T-cell (primary cell): ENCODE data around the gene PARP4. TPM values are rescaled to one million over a fixed set of nuclear protein-coding genes. Genes with fewer than 3 reads are reported as not detected.

Experiments used
- ATAC-seq, 4 experiments: fragments of 200-7000 bp in 3 of 4; fragments of 150-1000 bp in 1 of 4; cut with Tn5 transposase; replicated peaks in 1 of 4; 1 replicate in 3 of 4; 2 replicates in 1 of 4; pipeline ENCODE4 v1.10.0; 2021; ENCODE audit warnings: moderate library complexity in 3 of 4, mild to moderate bottlenecking in 2 of 4, moderate number of reproducible peaks in 1 of 4
- CTCF ChIA-PET, 2 donors: fragments of 300-600 bp; sonication (Branson Sonifier 250); formaldehyde crosslinking; loops; one replicate each; lab custom pipeline; 2022; ENCODE audit warnings: antibody characterized with exemption in 2 of 2; lab: Charles Lee
- POLR2A ChIA-PET, 2 donors: fragments of 300-600 bp; sonication (Branson Sonifier 250); formaldehyde crosslinking; loops; one replicate each; lab custom pipeline; 2022; ENCODE audit warnings: antibody characterized with exemption in 2 of 2; lab: Charles Lee
- DNase-seq, 35 experiments: peaks; one replicate each; pipeline versions ENCODE4 v3.0.0 to v3.0.0-alpha.2; 2013 to 2023
- H3K27ac ChIP-seq: one replicate; pipeline ENCODE4 v1.5.1; 2013; ENCODE audit warnings: low read length
- H3K27me3 ChIP-seq, 2 experiments: replicated peaks in 1 of 2; 1 replicate in 1 of 2; 2 replicates in 1 of 2; pipeline versions ENCODE4 v1.6.1 to v1.7.0; 2013; ENCODE audit warnings: low read length in 1 of 2, mixed read lengths in 1 of 2; ENCODE audit not compliant: control insufficient read depth in 2 of 2, insufficient read depth in 2 of 2; ENCODE audit errors: extremely low read depth in 1 of 2
- H3K36me3 ChIP-seq, 2 donors: 1 replicate in 1 of 2; 2 replicates in 1 of 2; pipeline versions ENCODE4 v1.6.1 to v1.7.0; 2013; ENCODE audit warnings: low read length in 1 of 2; ENCODE audit not compliant: control insufficient read depth in 2 of 2, insufficient read depth in 1 of 2; ENCODE audit errors: extremely low read depth in 1 of 2
- H3K4me1 ChIP-seq, 2 experiments: 1 replicate in 1 of 2; 2 replicates in 1 of 2; pipeline versions ENCODE4 v1.6.1 to v1.7.0; 2013; ENCODE audit warnings: low read length in 2 of 2, mixed read lengths in 1 of 2; ENCODE audit not compliant: insufficient read depth in 2 of 2, control insufficient read depth in 1 of 2; ENCODE audit errors: extremely low read depth in 1 of 2
- H3K4me3 ChIP-seq, 2 donors: 1 replicate in 1 of 2; 2 replicates in 1 of 2; pipeline versions ENCODE4 v1.5.1 to v1.7.0; 2013; ENCODE audit warnings: mild to moderate bottlenecking in 2 of 2, low read length in 1 of 2, moderate library complexity in 1 of 2; ENCODE audit not compliant: control insufficient read depth in 1 of 2; ENCODE audit errors: extremely low read depth in 1 of 2
- H3K9me3 ChIP-seq: 2 replicates; pipeline ENCODE4 v1.7.0; 2013
- H3K27ac Mint-ChIP-seq, 2 donors: one replicate each; pipeline ENCODE4 v1.8.0; 2020 to 2021; ENCODE audit warnings: mild to moderate bottlenecking in 2 of 2, mixed read lengths in 2 of 2
- H3K27me3 Mint-ChIP-seq, 2 donors: one replicate each; pipeline ENCODE4 v1.8.0; 2021 to 2022; ENCODE audit warnings: mixed read lengths in 2 of 2
- H3K36me3 Mint-ChIP-seq: one replicate; pipeline ENCODE4 v1.8.0; 2021; ENCODE audit warnings: mixed read lengths
- H3K4me1 Mint-ChIP-seq, 3 donors: one replicate each; pipeline ENCODE4 v1.8.0; 2020 to 2022; ENCODE audit warnings: mixed read lengths in 3 of 3, mild to moderate bottlenecking in 1 of 3
- H3K4me3 Mint-ChIP-seq, 3 donors: one replicate each; pipeline ENCODE4 v1.8.0; 2020 to 2022; ENCODE audit warnings: mild to moderate bottlenecking in 3 of 3, mixed read lengths in 3 of 3, moderate library complexity in 3 of 3
- H3K9me3 Mint-ChIP-seq, 3 donors: one replicate each; pipeline ENCODE4 v1.8.0; 2020 to 2022; ENCODE audit warnings: mixed read lengths in 3 of 3
- WGBS: methylation state at CpG from one replicate; pipeline ENCODE4 v1.1.5; 2013; ENCODE audit warnings: missing lambda C conversion rate; ENCODE audit not compliant: insufficient coverage; 5-methylcytosine and 5-hydroxymethylcytosine counted together
- total RNA-seq, 35 experiments: library from RNA in 6 of 35; stranded (reverse) in 6 of 35; fragments of 120-200 nt in 1 of 35; gene quantifications; one replicate each; pipeline versions ENCODE4 v1.2.1 to v1.2.4 and lab custom pipeline; 2013 to 2026

Gene PARP4
- total RNA-seq, 5 donors from 2014 or later (not counting 1 experiment from before 2014, with no cell fraction given) = 50.3 to 77.7 (median 58.2) TPM

GRCh38 chr13:24463078-24463477, 49.5 kb downstream of the PARP4 start:
- WGBS = no CpG with 5 or more reads among the region's 2 CpGs
- Mint-ChIP-seq H3K4me1 (peaks cover 28 to 42% (median 30%) of the 10 kb centered on the region in 3 donors), H3K36me3 (peaks cover 75% of the 10 kb centered on the region), H3K27me3 (no peaks in the 10 kb centered on the region), H3K4me3 (no peak overlapping the region), H3K27ac (no peak overlapping the region), H3K9me3 (no peaks in the 10 kb centered on the region)
- ATAC-seq (no peak), DNase-seq (no peak)
- Histone ChIP-seq H3K4me3 (no peak overlapping the region), H3K9me3 (no peaks in the 10 kb centered on the region), H3K36me3 (peaks cover 0 to 56% of the 10 kb centered on the region in 2 donors), H3K27me3 (no peaks in the 10 kb centered on the region), H3K27ac (no peak overlapping the region), H3K4me1 (no peaks in the 10 kb centered on the region)
- POLR2A ChIA-PET = no interaction called here
- CTCF ChIA-PET = no interaction called here

DNA sequence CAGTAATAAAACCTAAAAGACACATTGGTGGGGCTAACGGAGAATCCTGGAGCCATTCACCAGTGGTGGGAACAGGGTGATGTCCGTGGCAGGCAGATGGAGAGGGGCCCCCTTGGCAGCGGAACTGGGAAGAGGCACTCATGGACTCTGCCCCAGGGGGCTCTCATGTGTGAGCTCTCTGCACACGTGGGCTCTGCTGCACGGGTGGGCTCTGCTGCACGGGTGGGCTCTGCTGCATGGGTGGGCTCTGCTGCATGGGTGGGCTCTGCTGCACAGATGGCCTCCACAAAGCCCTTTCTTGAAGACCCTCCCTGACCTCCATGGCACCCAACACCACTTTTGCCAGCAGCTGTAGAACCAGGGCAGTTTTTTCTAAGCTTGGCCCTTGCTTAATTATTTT, 52.3 kb downstream of the PARP4 start:
- peaks cover 28 to 40% (median 29%) of the 10 kb centered on the region in 3 donors for H3K4me1 Mint-ChIP-seq
- CTCF ChIA-PET = no interaction called here
- no peak for DNase-seq
- no peak overlapping the region for H3K4me3 Mint-ChIP-seq
- Histone ChIP-seq H3K4me3 (no peak overlapping the region), H3K9me3 (no peaks in the 10 kb centered on the region), H3K4me1 (no peaks in the 10 kb centered on the region), H3K27ac (no peak overlapping the region), H3K27me3 (no peaks in the 10 kb centered on the region), H3K36me3 (peaks cover 2 to 52% of the 10 kb centered on the region in 2 donors)
- POLR2A ChIA-PET = no interaction called here
- no peak overlapping the region for H3K27ac Mint-ChIP-seq
- no peaks in the 10 kb centered on the region for H3K27me3 Mint-ChIP-seq
- ATAC-seq = no peak
- H3K36me3 Mint-ChIP-seq = peaks cover 60% of the 10 kb centered on the region
- no peaks in the 10 kb centered on the region for H3K9me3 Mint-ChIP-seq
- 92% methylated on average over 3 of the region's 6 CpGs for WGBS

DNA sequence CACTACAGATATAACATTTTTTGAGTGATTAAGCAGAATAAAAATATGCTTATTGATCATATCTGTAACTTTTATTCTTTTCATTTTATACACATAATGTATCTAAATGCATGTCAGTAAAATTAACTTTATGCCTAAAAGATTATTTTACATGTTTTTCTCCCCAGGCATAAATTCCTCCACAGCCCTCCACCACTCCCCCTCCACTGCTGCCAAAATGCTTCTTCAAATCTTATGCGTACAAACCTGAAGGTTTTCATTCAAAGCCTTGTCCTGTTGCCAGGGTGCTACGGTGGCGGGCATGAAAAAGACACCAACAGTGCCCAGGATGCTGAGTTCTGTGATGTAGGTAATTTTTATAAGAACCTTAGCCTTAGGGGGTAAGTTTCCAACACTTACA, 52.9 kb downstream of the PARP4 start:
- peaks cover 59% of the 10 kb centered on the region for H3K36me3 Mint-ChIP-seq
- H3K27ac ChIP-seq = no peak overlapping the region
- no CpG with 5 or more reads among the region's 3 CpGs for WGBS
- H3K27ac Mint-ChIP-seq = peak overlapping the region in 1 of 2 donors; percentile 73
- ATAC-seq = no peak
- POLR2A ChIA-PET = no interaction called here
- H3K4me3 Mint-ChIP-seq = no peak overlapping the region
- no peaks in the 10 kb centered on the region for H3K27me3 Mint-ChIP-seq
- no peak overlapping the region for H3K4me3 ChIP-seq
- H3K36me3 ChIP-seq = peaks cover 2 to 57% of the 10 kb centered on the region in 2 donors
- H3K9me3 Mint-ChIP-seq = no peaks in the 10 kb centered on the region
- peaks cover 23 to 37% (median 25%) of the 10 kb centered on the region in 3 donors for H3K4me1 Mint-ChIP-seq
- no peaks in the 10 kb centered on the region for H3K9me3 ChIP-seq
- no peaks in the 10 kb centered on the region for H3K27me3 ChIP-seq
- CTCF ChIA-PET = no interaction called here
- no peak for DNase-seq
- no peaks in the 10 kb centered on the region for H3K4me1 ChIP-seq

DNA sequence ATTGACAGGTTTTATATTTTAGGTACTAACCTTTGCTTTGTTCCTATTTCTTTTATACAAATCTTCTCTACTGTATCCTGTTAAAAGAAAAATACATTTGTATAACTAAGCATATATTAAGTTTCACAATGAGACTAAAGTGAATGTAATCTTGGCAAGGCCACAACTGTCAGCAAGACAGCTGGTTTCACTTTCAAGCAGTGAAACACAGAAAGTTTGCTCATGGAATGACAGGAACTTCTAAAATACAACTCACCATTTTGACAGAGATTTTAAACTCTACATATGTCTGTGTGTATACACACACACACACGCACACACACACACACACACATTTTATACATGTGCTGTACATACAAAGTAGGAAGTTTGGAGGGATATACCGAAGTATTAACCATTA, 53.3 kb downstream of the PARP4 start:
- H3K27ac Mint-ChIP-seq = peak overlapping the region in 1 of 2 donors; percentile 73
- H3K27ac ChIP-seq = no peak overlapping the region
- CTCF ChIA-PET = no interaction called here

GRCh38 chr13:24458736-24459135, 53.8 kb downstream of the PARP4 start:
- Histone ChIP-seq H3K4me1 (no peaks in the 10 kb centered on the region), H3K4me3 (no peak overlapping the region), H3K27me3 (no peaks in the 10 kb centered on the region), H3K27ac (no peak overlapping the region), H3K36me3 (peaks cover 2 to 66% of the 10 kb centered on the region in 2 donors), H3K9me3 (no peaks in the 10 kb centered on the region)
- Mint-ChIP-seq H3K27me3 (no peaks in the 10 kb centered on the region), H3K4me1 (peaks cover 13 to 27% (median 16%) of the 10 kb centered on the region in 3 donors), H3K4me3 (no peak overlapping the region), H3K36me3 (peaks cover 57% of the 10 kb centered on the region), H3K27ac (peak overlapping the region; percentile 6 to 58), H3K9me3 (no peaks in the 10 kb centered on the region)
- DNase-seq (no peak), ATAC-seq (no peak)
- ChIA-PET CTCF (no interaction called here), POLR2A (interaction anchor here in 1 of 2 donors (0.6 kb wide), 1 partner anchor 950 kb away, joined by 3 read pairs; no protein-coding TSS in a partner anchor)
- WGBS = no CpG with 5 or more reads among the region's 4 CpGs

More for the DNA sequence above, 53.3 kb downstream of the PARP4 start:
- H3K36me3 Mint-ChIP-seq = peaks cover 59% of the 10 kb centered on the region
- H3K4me3 ChIP-seq = no peak overlapping the region
- H3K9me3 Mint-ChIP-seq = no peaks in the 10 kb centered on the region
- peak in 1 of 35 experiments; percentile 6 for DNase-seq
- no peak for ATAC-seq
- no CpG with 5 or more reads among the region's 2 CpGs for WGBS
- H3K9me3 ChIP-seq = no peaks in the 10 kb centered on the region
- peaks cover 18 to 32% (median 20%) of the 10 kb centered on the region in 3 donors for H3K4me1 Mint-ChIP-seq
- no peaks in the 10 kb centered on the region for H3K27me3 ChIP-seq
- H3K36me3 ChIP-seq = peaks cover 2 to 62% of the 10 kb centered on the region in 2 donors
- H3K4me3 Mint-ChIP-seq = no peak overlapping the region
- no peaks in the 10 kb centered on the region for H3K4me1 ChIP-seq
- POLR2A ChIA-PET = interaction anchor here in 1 of 2 donors (0.6 kb wide), 1 partner anchor 951 kb away, joined by 3 read pairs; no protein-coding TSS in a partner anchor
- no peaks in the 10 kb centered on the region for H3K27me3 Mint-ChIP-seq

GRCh38 chr13:24456396-24456795, 56.2 kb downstream of the PARP4 start:
- ATAC-seq = no peak
- Mint-ChIP-seq H3K9me3 (no peaks in the 10 kb centered on the region), H3K36me3 (peaks cover 52% of the 10 kb centered on the region), H3K27me3 (no peaks in the 10 kb centered on the region), H3K27ac (no peak overlapping the region), H3K4me3 (no peak overlapping the region), H3K4me1 (peaks cover 0 to 11% (median 6%) of the 10 kb centered on the region in 3 donors)
- DNase-seq = no peak
- Histone ChIP-seq H3K27me3 (no peaks in the 10 kb centered on the region), H3K9me3 (no peaks in the 10 kb centered on the region), H3K27ac (no peak overlapping the region), H3K4me3 (no peak overlapping the region), H3K4me1 (no peaks in the 10 kb centered on the region), H3K36me3 (peaks cover 10 to 79% of the 10 kb centered on the region in 2 donors)
- 100% methylated on average over 1 of the region's 8 CpGs for WGBS
- CTCF ChIA-PET = no interaction called here
- POLR2A ChIA-PET = no interaction called here
